ENCODE results near the gene ZMIZ2.
"Not testable (repeated sequence)": the region's sequence is repeated elsewhere in the genome, so short reads cannot be mapped to it uniquely, and the experiment has no call there.

ZMIZ2 gene

GRCh38 chr7:44729949-44730590 is 18.6 kb upstream of the ZMIZ2 start:
- no peak for DNase-seq (ENCODE audit: low read depth)

GRCh38 chr7:44732971-44733370 is 15.7 kb upstream of the ZMIZ2 start:
- H3K4me3 ChIP-seq (ENCODE audit: control insufficient read depth, low read depth, low read length); DNase-seq (ENCODE audit: low read depth): not testable (repeated sequence)

More at GRCh38 chr7:44729949-44730590, 18.6 kb upstream of the ZMIZ2 start:
- no peak for TF ChIP-seq CTCF (IDR thresholded peaks at IDR 0.05; ENCODE audit: control insufficient read depth, insufficient read depth, low read depth, low read length, missing control alignments)
- H3K4me3 ChIP-seq (ENCODE audit: control insufficient read depth, low read depth, low read length), result no peak overlapping the region

DNA sequence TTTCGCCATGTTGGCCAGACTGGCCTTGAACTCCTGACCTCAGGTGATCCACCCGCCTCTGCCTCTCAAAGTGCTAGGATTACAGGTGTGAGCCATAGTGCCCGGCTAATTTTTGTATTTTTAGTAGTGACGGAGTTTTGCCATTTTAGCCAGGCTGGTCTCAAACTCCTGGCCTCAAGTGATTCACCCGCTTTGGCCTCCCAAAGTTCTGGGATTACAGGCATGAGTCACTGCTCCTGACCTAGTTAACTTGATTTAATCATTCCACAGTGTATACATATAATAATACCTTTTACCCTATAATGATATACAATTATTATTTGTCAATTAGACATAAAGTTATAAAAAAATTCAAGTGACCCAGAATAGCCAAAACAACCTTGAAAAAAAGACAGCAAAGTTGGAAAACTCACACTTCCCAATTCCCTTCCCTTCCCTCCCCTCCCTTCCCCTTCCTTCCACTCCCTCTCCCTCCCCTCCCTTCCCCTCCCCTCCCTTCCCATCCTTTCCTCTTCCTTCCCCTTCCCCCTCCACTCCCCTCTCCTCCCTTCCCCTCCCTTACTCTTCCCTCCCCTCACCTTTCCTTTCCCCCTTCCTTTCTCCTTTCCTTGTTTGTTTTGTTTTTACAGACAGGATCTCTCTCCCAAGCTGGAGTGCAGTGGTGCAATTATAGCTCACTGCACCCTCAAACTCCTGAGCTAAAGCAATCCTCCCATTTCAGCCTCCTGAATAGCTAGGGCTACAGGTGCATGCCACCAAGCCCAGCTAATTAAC is 14.8 kb upstream of the ZMIZ2 start:
- peak; percentile 32 for DNase-seq (ENCODE audit: low read depth)
- no peak for TF ChIP-seq CTCF (IDR thresholded peaks at IDR 0.05; ENCODE audit: control insufficient read depth, insufficient read depth, low read depth, low read length, missing control alignments)
- no peak overlapping the region for H3K4me3 ChIP-seq (ENCODE audit: control insufficient read depth, low read depth, low read length)

DNA sequence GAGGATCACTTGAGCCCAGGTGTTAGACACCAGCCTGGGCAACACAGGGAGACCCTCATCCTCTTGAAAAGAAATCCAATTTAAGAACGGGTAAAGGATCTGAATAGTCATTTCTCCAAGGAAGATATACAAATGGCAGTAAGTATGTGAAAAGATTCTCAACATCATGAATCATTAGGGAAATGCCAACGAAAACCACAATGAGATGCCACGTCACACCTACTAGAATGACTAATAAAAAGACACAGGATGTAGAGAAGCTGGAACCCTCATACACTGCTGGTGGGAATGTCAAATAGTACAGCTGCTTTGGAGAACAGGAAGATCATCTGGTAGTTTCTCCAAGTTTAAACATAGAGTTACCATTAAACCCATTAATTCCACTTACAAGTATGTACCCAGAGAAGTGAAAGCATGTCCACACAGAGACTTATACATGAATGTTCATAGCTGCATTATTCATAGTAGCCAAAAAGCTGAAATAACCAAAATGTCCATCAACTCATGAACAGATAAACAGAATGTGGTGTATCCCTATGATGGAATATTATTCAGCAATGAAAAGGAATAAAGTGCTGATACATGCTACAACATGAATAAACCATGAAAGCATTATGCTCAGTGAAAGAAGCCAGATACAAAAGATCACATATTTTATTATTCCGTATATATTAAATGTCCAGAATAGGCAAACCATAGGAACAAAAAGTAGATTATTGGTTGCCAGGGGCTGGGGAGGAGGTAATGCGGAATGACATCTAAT is 13.1 kb upstream of the ZMIZ2 start:
- DNase-seq (ENCODE audit: low read depth), result peak; percentile 95
- no peak overlapping the region for H3K4me3 ChIP-seq (ENCODE audit: control insufficient read depth, low read depth, low read length)
- TF ChIP-seq CTCF (IDR thresholded peaks at IDR 0.05; ENCODE audit: control insufficient read depth, insufficient read depth, low read depth, low read length, missing control alignments), result no peak

GRCh38 chr7:44736896-44737295 is 11.8 kb upstream of the ZMIZ2 start:
- H3K4me3 ChIP-seq (ENCODE audit: control insufficient read depth, low read depth, low read length), result no peak overlapping the region
- no peak for DNase-seq (ENCODE audit: low read depth)
- no peak for TF ChIP-seq CTCF (IDR thresholded peaks at IDR 0.05; ENCODE audit: control insufficient read depth, insufficient read depth, low read depth, low read length, missing control alignments)

DNA sequence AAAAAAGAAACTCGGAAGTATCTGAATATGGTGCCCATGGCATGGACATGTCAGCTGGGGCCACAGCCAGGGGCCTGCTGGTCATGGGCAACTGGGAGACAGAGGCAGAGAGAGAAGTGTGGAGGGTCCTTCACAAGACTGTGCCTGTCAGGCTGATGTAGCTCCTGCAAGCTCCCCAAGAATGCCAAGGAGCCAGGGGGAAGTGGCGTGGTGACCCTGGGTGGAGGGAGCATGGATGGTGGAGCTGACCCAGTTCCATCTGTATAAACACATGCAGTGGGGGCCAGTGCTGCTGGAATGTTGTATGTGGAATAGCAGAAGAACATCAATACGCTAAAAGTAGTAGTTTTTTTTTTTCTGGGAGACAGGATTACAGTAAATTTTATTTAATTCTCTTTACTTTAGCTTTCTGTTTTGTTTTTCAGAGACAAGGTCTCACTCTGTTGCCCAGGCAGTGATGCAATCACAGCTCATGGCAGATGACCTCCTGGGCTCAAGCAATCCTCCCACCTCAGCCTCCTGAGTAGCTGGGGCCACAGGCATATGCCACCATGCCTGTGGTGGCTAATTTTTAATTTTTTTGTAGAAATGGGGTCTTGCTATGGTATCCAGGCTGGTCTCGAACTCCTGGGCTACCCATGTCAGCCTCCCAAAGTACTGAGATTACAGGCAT is 10.5 kb upstream of the ZMIZ2 start:
- no peak for DNase-seq (ENCODE audit: low read depth)
- no peak for TF ChIP-seq CTCF (IDR thresholded peaks at IDR 0.05; ENCODE audit: control insufficient read depth, insufficient read depth, low read depth, low read length, missing control alignments)

More for the DNA sequence above, 10.5 kb upstream of the ZMIZ2 start:
- no peak overlapping the region for H3K4me3 ChIP-seq (ENCODE audit: control insufficient read depth, low read depth, low read length)
